Measurements from ENCODE around the gene CLTB. TPM values are rescaled to one million over a fixed set of nuclear protein-coding genes. Genes with fewer than 3 reads are reported as not detected.

Gene CLTB
- total RNA-seq, 1 donor from 2014 or later = 47.9 TPM

- Mint-ChIP-seq H3K27me3 (ENCODE audit: low read depth) (no peaks in the 10 kb centered on the region), H3K4me1 (ENCODE audit: low read depth) (peaks cover 9% of the 10 kb centered on the region), H3K9me3 (no peaks in the 10 kb centered on the region), H3K27ac (no peak overlapping the region), H3K36me3 (ENCODE audit: low read depth) (peaks cover 69% of the 10 kb centered on the region), H3K4me3 (ENCODE audit: low read depth) (no peak overlapping the region)
- intact Hi-C loops (cut with micrococcal nuclease) = no loop called here
- no peak for DNase-seq (ENCODE audit: low spot score)
These were observed 34.9 kb downstream of the CLTB start for GRCh38 chr5:176381423-176381822.

- no peaks in the 10 kb centered on the region for H3K4me1 Mint-ChIP-seq (ENCODE audit: low read depth)
- no peak overlapping the region for H3K27ac Mint-ChIP-seq
- peaks cover 58% of the 10 kb centered on the region for H3K36me3 Mint-ChIP-seq (ENCODE audit: low read depth)
- H3K9me3 Mint-ChIP-seq = no peaks in the 10 kb centered on the region
- no peaks in the 10 kb centered on the region for H3K27me3 Mint-ChIP-seq (ENCODE audit: low read depth)
- no peak for DNase-seq (ENCODE audit: low spot score)
- H3K4me3 Mint-ChIP-seq (ENCODE audit: low read depth) = no peak overlapping the region
- intact Hi-C loops (cut with micrococcal nuclease) = no loop called here
These were observed 36.5 kb downstream of the CLTB start for GRCh38 chr5:176379881-176380280.

- Mint-ChIP-seq H3K27me3 (ENCODE audit: low read depth) (no peaks in the 10 kb centered on the region), H3K36me3 (ENCODE audit: low read depth) (peaks cover 24% of the 10 kb centered on the region), H3K4me1 (ENCODE audit: low read depth) (no peaks in the 10 kb centered on the region), H3K4me3 (ENCODE audit: low read depth) (no peak overlapping the region), H3K9me3 (no peaks in the 10 kb centered on the region), H3K27ac (no peak overlapping the region)
- DNase-seq (ENCODE audit: low spot score) = no peak
- intact Hi-C loops (cut with micrococcal nuclease) = no loop called here
These were observed 43.1 kb downstream of the CLTB start for GRCh38 chr5:176373100-176373818.

- Mint-ChIP-seq H3K4me1 (ENCODE audit: low read depth) (peaks cover 7% of the 10 kb centered on the region), H3K27ac (no peak overlapping the region), H3K27me3 (ENCODE audit: low read depth) (no peaks in the 10 kb centered on the region), H3K4me3 (ENCODE audit: low read depth) (no peak overlapping the region), H3K36me3 (ENCODE audit: low read depth) (peaks cover 36% of the 10 kb centered on the region), H3K9me3 (no peaks in the 10 kb centered on the region)
- intact Hi-C loops (cut with micrococcal nuclease) = no loop called here
- DNase-seq (ENCODE audit: low spot score) = no peak
These were observed 44.5 kb downstream of the CLTB start for GRCh38 chr5:176371621-176372539.

- H3K27ac Mint-ChIP-seq = no peak overlapping the region
- H3K4me1 Mint-ChIP-seq (ENCODE audit: low read depth) = peaks cover 10% of the 10 kb centered on the region
- no peak overlapping the region for H3K4me3 Mint-ChIP-seq (ENCODE audit: low read depth)
- intact Hi-C loops (cut with micrococcal nuclease) = no loop called here
- no peaks in the 10 kb centered on the region for H3K9me3 Mint-ChIP-seq
- peaks cover 38% of the 10 kb centered on the region for H3K36me3 Mint-ChIP-seq (ENCODE audit: low read depth)
- no peaks in the 10 kb centered on the region for H3K27me3 Mint-ChIP-seq (ENCODE audit: low read depth)
- no peak for DNase-seq (ENCODE audit: low spot score)
These were observed 46.2 kb downstream of the CLTB start for GRCh38 chr5:176369934-176370711.

- Mint-ChIP-seq H3K9me3 (no peaks in the 10 kb centered on the region), H3K4me3 (ENCODE audit: low read depth) (no peak overlapping the region), H3K4me1 (ENCODE audit: low read depth) (peaks cover 10% of the 10 kb centered on the region), H3K36me3 (ENCODE audit: low read depth) (peaks cover 38% of the 10 kb centered on the region), H3K27ac (no peak overlapping the region), H3K27me3 (ENCODE audit: low read depth) (no peaks in the 10 kb centered on the region)
- intact Hi-C loops (cut with micrococcal nuclease) = no loop called here
- no peak for DNase-seq (ENCODE audit: low spot score)
These were observed 47.6 kb downstream of the CLTB start for GRCh38 chr5:176368726-176369125.

GRCh38 chr5:176366232-176366894 lies 50.0 kb downstream of the CLTB start:
- Mint-ChIP-seq H3K4me3 (ENCODE audit: low read depth) (peak overlapping the region; percentile 76), H3K27me3 (ENCODE audit: low read depth) (no peaks in the 10 kb centered on the region), H3K4me1 (ENCODE audit: low read depth) (peaks cover 20% of the 10 kb centered on the region), H3K27ac (peak overlapping the region; percentile 36), H3K9me3 (no peaks in the 10 kb centered on the region), H3K36me3 (ENCODE audit: low read depth) (peaks cover 31% of the 10 kb centered on the region)
- DNase-seq (ENCODE audit: low spot score) = no peak
- intact Hi-C loops (cut with micrococcal nuclease) = no loop called here

- peaks cover 20% of the 10 kb centered on the region for H3K4me1 Mint-ChIP-seq (ENCODE audit: low read depth)
- no peaks in the 10 kb centered on the region for H3K9me3 Mint-ChIP-seq
- DNase-seq (ENCODE audit: low spot score) = peak; percentile 30
- no peak within 1 kb of the TSS for H3K27ac Mint-ChIP-seq
- H3K27me3 Mint-ChIP-seq (ENCODE audit: low read depth) = no peaks in the 10 kb centered on the region
- intact Hi-C loops (cut with micrococcal nuclease) = no loop called here
- H3K4me3 Mint-ChIP-seq (ENCODE audit: low read depth) = peak within 1 kb of the TSS; percentile 76
- H3K36me3 Mint-ChIP-seq (ENCODE audit: low read depth) = peaks cover 29% of the 10 kb centered on the region
These were observed 50.7 kb downstream of the CLTB start, which contains the start of gene ARL10 for GRCh38 chr5:176365351-176366231. ARL10 (plus strand) TSS chr5:176365487; CDS start chr5:176365564, 77 bp downstream.

- Mint-ChIP-seq H3K27me3 (ENCODE audit: low read depth) (no peaks in the 10 kb centered on the region), H3K36me3 (ENCODE audit: low read depth) (peaks cover 26% of the 10 kb centered on the region), H3K27ac (no peak overlapping the region), H3K4me3 (ENCODE audit: low read depth) (peak overlapping the region; percentile 71), H3K4me1 (ENCODE audit: low read depth) (peaks cover 20% of the 10 kb centered on the region), H3K9me3 (no peaks in the 10 kb centered on the region)
- no peak for DNase-seq (ENCODE audit: low spot score)
- intact Hi-C loops (cut with micrococcal nuclease) = loop anchor here (5.0 kb wide), 1 partner anchor 172 kb away; the partner anchor contains the start of gene RNF44
These were observed 51.5 kb downstream of the CLTB start for GRCh38 chr5:176364765-176365350.

- Mint-ChIP-seq H3K36me3 (ENCODE audit: low read depth) (peaks cover 24% of the 10 kb centered on the region), H3K27ac (peak overlapping the region; percentile 85), H3K4me3 (ENCODE audit: low read depth) (peak overlapping the region; percentile 92), H3K4me1 (ENCODE audit: low read depth) (peaks cover 26% of the 10 kb centered on the region), H3K9me3 (no peaks in the 10 kb centered on the region), H3K27me3 (ENCODE audit: low read depth) (no peaks in the 10 kb centered on the region)
- intact Hi-C loops (cut with micrococcal nuclease) = loop anchor here (5.0 kb wide), 1 partner anchor 175 kb away; the partner anchor contains the start of gene RNF44
- DNase-seq (ENCODE audit: low spot score) = no peak
These were observed 54.2 kb downstream of the CLTB start for GRCh38 chr5:176362233-176362490.

GRCh38 chr5:176361437-176362232 lies 54.7 kb downstream of the CLTB start, which contains the start of gene KIAA1191:
KIAA1191 (minus strand) TSS chr5:176361764; CDS start chr5:176359508, 2,256 bp downstream.
- H3K36me3 Mint-ChIP-seq (ENCODE audit: low read depth) = peaks cover 24% of the 10 kb centered on the region
- no peaks in the 10 kb centered on the region for H3K27me3 Mint-ChIP-seq (ENCODE audit: low read depth)
- H3K4me1 Mint-ChIP-seq (ENCODE audit: low read depth) = peaks cover 24% of the 10 kb centered on the region
- intact Hi-C loops (cut with micrococcal nuclease) = loop anchor here (1.0 to 5.0 kb wide), 3 partner anchors 27 to 176 kb away; partner anchors contain the start of genes HIGD2A, NOP16 and RNF44
- H3K27ac Mint-ChIP-seq = peak within 1 kb of the TSS; percentile 85
- H3K9me3 Mint-ChIP-seq = no peaks in the 10 kb centered on the region
- DNase-seq (ENCODE audit: low spot score) = peak; percentile 92
- peak within 1 kb of the TSS; percentile 92 for H3K4me3 Mint-ChIP-seq (ENCODE audit: low read depth)

All from activated T-helper 2 cell treated with anti-CD3 and anti-CD28 coated beads, Interferon-gamma antibody, Interleukin-2, Interleukin-4, amounts not matched to agents 10 μg/mL and 5 μg/mL and 100 μg/mL, durations not matched to agents 14 hours and 24 hours and 36 hours (primary cell).